Body of pancreas (tissue), 4 donors: ENCODE measurements around the gene KDELR1.

ENCODE experiments used
- CTCF ChIP-seq, 7 experiments: fragments of 450-650 bp in 4 of 7; fragments of 200-600 bp in 3 of 7; sonication (generic) in 3 of 7; IDR thresholded peaks; one replicate each; pipeline ENCODE4 v1.5.1; 2016 to 2019; ENCODE audit warnings: antibody characterized with exemption in 7 of 7
- POLR2A ChIP-seq, 3 donors: fragments of 450-650 bp; IDR thresholded peaks; one replicate each; pipeline ENCODE4 v1.6.1; 2016; ENCODE audit warnings: antibody characterized with exemption in 3 of 3, mild to moderate bottlenecking in 2 of 3

GRCh38 chr19:48348737-48349136 lies 42.6 kb downstream of the KDELR1 start:
- TF ChIP-seq POLR2A (IDR thresholded peaks at IDR 0.05) (no peak), CTCF (IDR thresholded peaks at IDR 0.05) (no peak)
